ENCODE data around the gene FOXP2.

GRCh38 chr7:114413761-114414155, 857 bp upstream of the FOXP2 start:
- TF ChIP-seq CTCF (IDR thresholded peaks at IDR 0.05) (no peak), EZH2 (IDR thresholded peaks at IDR 0.05) (no peak)
